Neural cell (in vitro differentiated cells): ENCODE measurements around the gene IKZF1. TPM values are rescaled to one million over a fixed set of nuclear protein-coding genes. Genes with fewer than 3 reads are reported as not detected.

Experiments
- H2AFZ ChIP-seq: fragments of 200-600, 300-800 bp; sonication (generic), shearing (Covaris generic); 2 replicates; pipeline ENCODE4 v1.6.0; 2014; ENCODE audit warnings: low read depth, mild to moderate bottlenecking, antibody characterized with exemption, low read length, moderate library complexity
- H3F3A ChIP-seq: fragments of 200-600 bp; shearing (Covaris generic); 2 replicates; pipeline ENCODE4 v1.6.1; 2016; ENCODE audit warnings: mild to moderate bottlenecking, moderate library complexity, mixed read lengths, antibody characterized with exemption, low read length; ENCODE audit not compliant: insufficient read depth, poor library complexity, severe bottlenecking
- H3K27ac ChIP-seq: fragments of 200-600, 300-800 bp; sonication (generic), shearing (Covaris generic); 2 replicates; pipeline ENCODE4 v1.5.1; 2014; ENCODE audit warnings: mild to moderate bottlenecking, low read length, moderate library complexity
- H3K27me3 ChIP-seq: fragments of 300-800, 200-600 bp; sonication (generic), shearing (Covaris generic); 2 replicates; pipeline ENCODE4 v1.6.0; 2014; ENCODE audit warnings: mild to moderate bottlenecking, low read depth, low read length, moderate library complexity; ENCODE audit not compliant: insufficient read depth
- H3K36me3 ChIP-seq: fragments of 300-800, 200-600 bp; sonication (generic), shearing (Covaris generic); 2 replicates; pipeline ENCODE4 v1.5.1; 2014; ENCODE audit warnings: mild to moderate bottlenecking, antibody characterized with exemption, low read length, moderate library complexity; ENCODE audit not compliant: insufficient read depth
- H3K4me2 ChIP-seq: fragments of 300-800, 200-600 bp; sonication (generic), shearing (Covaris generic); 2 replicates; pipeline ENCODE4 v1.6.0; 2014; ENCODE audit warnings: mild to moderate bottlenecking, low read length
- H3K4me3 ChIP-seq: fragments of 300-800, 200-600 bp; sonication (generic), shearing (Covaris generic); 2 replicates; pipeline ENCODE4 v1.5.1; 2014; ENCODE audit warnings: mild to moderate bottlenecking, low read length, moderate library complexity
- H3K79me2 ChIP-seq: fragments of 200-600 bp; shearing (Covaris generic); replicated peaks from 2 replicates; pipeline ENCODE4 v1.6.0; 2014; ENCODE audit warnings: mild to moderate bottlenecking, low read length, moderate library complexity; ENCODE audit not compliant: insufficient read depth
- H3K9ac ChIP-seq: fragments of 300-800, 200-600 bp; sonication (generic), shearing (Covaris generic); 2 replicates; pipeline ENCODE4 v1.6.1; 2016; ENCODE audit warnings: mild to moderate bottlenecking, low read length, mixed read lengths
- H3K9me2 ChIP-seq: fragments of 200-600 bp; shearing (Covaris generic); 2 replicates; pipeline ENCODE4 v1.6.1; 2016; ENCODE audit warnings: mild to moderate bottlenecking, low read length, mixed read lengths; ENCODE audit not compliant: insufficient read depth
- H3K9me3 ChIP-seq: fragments of 200-600, 300-800 bp; sonication (generic), shearing (Covaris generic); 2 replicates; pipeline ENCODE4 v1.6.1; 2016; ENCODE audit warnings: mild to moderate bottlenecking, mixed run types, low read length, moderate library complexity, mixed read lengths
- H4K20me1 ChIP-seq: fragments of 200-600 bp; shearing (Covaris generic); 2 replicates; pipeline ENCODE4 v1.6.1; 2016; ENCODE audit warnings: mild to moderate bottlenecking, mixed run types; ENCODE audit not compliant: insufficient read depth
- CTCF ChIP-seq: fragments of 450-650 bp; IDR thresholded peaks from 2 replicates; pipeline ENCODE4 v1.5.1; 2014; ENCODE audit warnings: antibody characterized with exemption, mild to moderate bottlenecking, moderate library complexity; ENCODE audit not compliant: poor library complexity, severe bottlenecking
- EP300 ChIP-seq: fragments of 450-650 bp; conservative IDR thresholded peaks from 2 replicates; pipeline ENCODE4 v1.6.1; 2014; ENCODE audit warnings: antibody characterized with exemption, mild to moderate bottlenecking, moderate library complexity; ENCODE audit not compliant: poor library complexity, severe bottlenecking
- EZH2 ChIP-seq: fragments of 200-600, 300-800 bp; shearing (Covaris generic), sonication (generic); IDR thresholded peaks from 2 replicates; pipeline ENCODE4 v1.6.1; 2014; ENCODE audit warnings: antibody characterized with exemption, low read length, borderline replicate concordance, mild to moderate bottlenecking; ENCODE audit not compliant: insufficient read depth, poor library complexity, severe bottlenecking
- MXI1 ChIP-seq: fragments of 450-650 bp; conservative IDR thresholded peaks from 2 replicates; pipeline ENCODE4 v1.6.1; 2014; ENCODE audit warnings: antibody characterized with exemption, mild to moderate bottlenecking; ENCODE audit not compliant: poor library complexity, severe bottlenecking
- POLR2AphosphoS5 ChIP-seq: IDR thresholded peaks from 2 replicates; pipeline ENCODE4 v1.6.1; 2012
- RAD21 ChIP-seq: fragments of 450-650 bp; conservative IDR thresholded peaks from 2 replicates; pipeline ENCODE4 v1.6.1; 2014; ENCODE audit warnings: antibody characterized with exemption, mild to moderate bottlenecking, moderate library complexity
- REST ChIP-seq: IDR thresholded peaks from 2 replicates; pipeline ENCODE4 v1.6.1; 2012; ENCODE audit warnings: borderline replicate concordance
- SMC3 ChIP-seq: fragments of 450-650 bp; conservative IDR thresholded peaks from 2 replicates; pipeline ENCODE4 v1.6.1; 2014; ENCODE audit warnings: antibody characterized with exemption, mild to moderate bottlenecking, moderate library complexity; ENCODE audit not compliant: poor library complexity
- TAF1 ChIP-seq: IDR thresholded peaks from 2 replicates; pipeline ENCODE4 v1.6.1; 2012; ENCODE audit warnings: low read depth
- polyA plus RNA-seq: library from polyadenylated mRNA; depleted of rRNA; stranded (reverse); fragments of >200 nt; gene quantifications from 2 replicates; pipeline ENCODE4 v1.2.3, GENCODE V29; 2014

IKZF1 gene
- polyA plus RNA-seq, 1 donor from 2014 or later = 0.24 TPM

- Histone ChIP-seq H3K27me3 (no peaks in the 10 kb centered on the region), H3K9me3 (no peaks in the 10 kb centered on the region), H3K36me3 (no peaks in the 10 kb centered on the region), H4K20me1 (no peaks in the 10 kb centered on the region), H3K79me2 (no peaks in the 10 kb centered on the region), H2AFZ (no peak overlapping the region), H3K27ac (no peak overlapping the region), H3F3A (no peaks in the 10 kb centered on the region), H3K9ac (no peak overlapping the region), H3K4me3 (no peak overlapping the region), H3K4me2 (no peak overlapping the region), H3K9me2 (no peaks in the 10 kb centered on the region)
- TF ChIP-seq MXI1 (no peak), CTCF (no peak), POLR2AphosphoS5 (no peak), TAF1 (no peak), REST (no peak), RAD21 (no peak), EZH2 (no peak), SMC3 (no peak), EP300 (no peak)
These were observed 55.7 kb downstream of the IKZF1 start for GRCh38 chr7:50359995-50360925.

GRCh38 chr7:50362142-50362541, 57.6 kb downstream of the IKZF1 start:
- Histone ChIP-seq H3K4me2 (no peak overlapping the region), H3K27ac (no peak overlapping the region), H3K27me3 (no peaks in the 10 kb centered on the region), H3K9ac (no peak overlapping the region), H3K9me3 (no peaks in the 10 kb centered on the region), H2AFZ (no peak overlapping the region), H3K4me3 (no peak overlapping the region), H3K79me2 (no peaks in the 10 kb centered on the region), H3F3A (no peaks in the 10 kb centered on the region), H3K36me3 (no peaks in the 10 kb centered on the region), H4K20me1 (no peaks in the 10 kb centered on the region), H3K9me2 (no peaks in the 10 kb centered on the region)
- TF ChIP-seq POLR2AphosphoS5 (no peak), CTCF (no peak), TAF1 (no peak), REST (no peak), SMC3 (no peak), RAD21 (no peak), EP300 (no peak), EZH2 (no peak)
